Measurements from ENCODE around the gene EQTN.
A peak's percentile ranks its signal among the peaks of the same experiment; 100 is the strongest.
"Not testable (repeated sequence)": the region's sequence is repeated elsewhere in the genome, so short reads cannot be mapped to it uniquely, and the experiment has no call there.

EQTN gene

GRCh38 chr9:27292659-27293405, 4.1 kb downstream of the EQTN start:
- no peak for DNase-seq

DNA sequence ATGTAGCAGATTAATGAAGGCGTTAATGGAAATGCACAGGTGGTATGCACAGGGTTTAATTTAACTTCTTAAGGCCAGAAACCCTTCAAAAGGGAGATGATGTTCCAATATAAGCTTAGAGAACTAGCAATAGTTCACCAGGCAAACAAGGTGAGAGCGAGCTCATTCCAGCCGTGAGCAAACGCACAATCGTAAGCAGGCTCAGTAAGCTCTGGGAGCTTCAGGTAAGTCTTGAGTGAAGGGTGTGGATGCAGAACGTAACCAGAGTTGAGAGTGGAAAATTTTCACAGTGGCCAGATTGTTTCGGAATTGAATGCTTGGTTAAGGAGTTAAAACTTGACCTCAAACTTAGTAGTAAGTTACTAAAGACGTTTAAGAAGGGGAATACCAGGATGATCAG, 5.7 kb downstream of the EQTN start:
- no peak for DNase-seq

- no peak for DNase-seq
Measured at GRCh38 chr9:27282269-27282668, 14.7 kb downstream of the EQTN start.

DNA sequence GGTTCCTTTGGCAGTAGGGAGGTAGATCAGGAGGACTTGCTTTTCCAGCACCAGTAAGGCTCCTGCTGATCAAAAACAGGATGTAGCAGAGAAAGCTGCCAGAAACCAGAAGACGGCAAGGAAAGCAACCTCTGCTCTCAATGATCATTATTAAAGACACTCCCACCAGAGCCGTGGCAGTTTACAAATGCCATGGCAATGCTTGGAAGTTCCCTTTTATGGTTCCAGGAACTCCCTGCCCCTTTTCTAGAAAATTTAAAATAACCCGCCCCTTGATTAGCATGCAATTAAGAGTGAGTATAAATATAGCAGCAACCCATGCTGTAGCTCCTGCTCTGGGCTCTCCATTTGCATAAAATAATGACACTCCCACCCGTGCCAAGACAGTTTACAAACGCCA, 16.1 kb downstream of the EQTN start:
- DNase-seq = no peak

DNA sequence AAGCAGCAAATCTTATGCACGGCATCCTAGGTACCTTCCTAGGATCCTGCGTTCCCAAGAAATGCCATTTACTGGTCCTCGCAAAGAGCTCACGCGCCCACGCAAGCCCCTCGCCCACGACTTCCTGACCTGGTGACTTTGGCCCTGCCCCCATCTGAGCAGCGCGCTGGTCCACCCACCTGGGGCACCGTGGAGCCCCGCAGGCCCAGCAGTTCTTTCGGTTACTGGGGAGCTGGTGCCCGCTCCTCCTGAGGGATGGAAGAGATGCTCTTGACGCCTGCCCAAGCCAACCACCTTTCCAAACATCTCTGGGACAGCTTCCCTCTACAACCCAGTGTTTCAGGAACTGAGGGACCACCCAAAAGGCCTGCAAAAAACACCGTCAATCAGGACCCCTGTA, 16.7 kb downstream of the EQTN start:
- no peak for DNase-seq

GRCh38 chr9:27279611-27280010, 17.3 kb downstream of the EQTN start:
- no peak for DNase-seq

- no peak for DNase-seq
Measured at GRCh38 chr9:27278374-27278773, 18.6 kb downstream of the EQTN start.

- DNase-seq = peak; percentile 19
Measured at GRCh38 chr9:27276193-27277030, 20.5 kb downstream of the EQTN start.

GRCh38 chr9:27273186-27273585, 23.8 kb downstream of the EQTN start:
- DNase-seq = no peak

DNA sequence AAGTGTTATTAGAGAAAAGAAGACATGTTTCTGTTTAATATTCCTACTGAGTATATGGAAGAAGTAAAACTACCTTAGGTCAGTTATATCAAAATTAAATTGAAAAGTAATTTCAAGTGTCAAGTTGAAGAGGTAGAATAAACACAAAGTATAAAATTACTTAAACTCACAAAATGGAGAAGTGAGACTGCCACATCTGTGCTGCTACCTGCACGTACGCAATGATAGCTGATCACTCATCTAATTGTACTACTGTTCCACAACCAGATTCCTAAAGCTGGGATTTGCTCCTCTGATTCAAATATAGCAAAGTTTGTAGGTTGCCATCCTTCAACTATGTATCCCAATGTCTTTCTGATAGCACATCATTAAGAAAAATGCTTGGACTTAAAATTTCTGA, 24.8 kb downstream of the EQTN start:
- DNase-seq = no peak

- DNase-seq = no peak
Measured at GRCh38 chr9:27261517-27262211, 35.3 kb downstream of the EQTN start.

- no peak for DNase-seq
Measured at GRCh38 chr9:27260789-27261516, 36.0 kb downstream of the EQTN start.

GRCh38 chr9:27258662-27259061, 38.3 kb downstream of the EQTN start:
- no peak for DNase-seq

DNA sequence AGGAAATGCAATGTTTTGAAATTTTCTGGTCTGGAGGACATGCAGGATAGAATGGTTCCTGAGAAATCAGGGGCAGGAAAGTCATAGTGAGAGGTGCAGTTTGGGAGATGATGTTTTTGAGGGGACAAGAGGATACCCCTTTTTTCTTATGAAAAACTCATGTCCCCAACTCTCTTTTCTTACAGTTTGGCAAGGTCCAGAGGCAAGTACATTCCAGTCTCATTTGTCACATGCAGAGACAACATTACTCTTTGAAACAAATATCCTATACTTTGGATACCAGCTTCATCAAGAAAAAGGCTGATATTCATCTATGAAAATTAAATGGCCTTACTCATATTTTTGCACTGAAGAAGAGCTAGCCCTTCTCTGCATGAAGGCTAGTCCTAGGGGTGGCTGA, 48.2 kb downstream of the EQTN start:
- DNase-seq = no peak

DNA sequence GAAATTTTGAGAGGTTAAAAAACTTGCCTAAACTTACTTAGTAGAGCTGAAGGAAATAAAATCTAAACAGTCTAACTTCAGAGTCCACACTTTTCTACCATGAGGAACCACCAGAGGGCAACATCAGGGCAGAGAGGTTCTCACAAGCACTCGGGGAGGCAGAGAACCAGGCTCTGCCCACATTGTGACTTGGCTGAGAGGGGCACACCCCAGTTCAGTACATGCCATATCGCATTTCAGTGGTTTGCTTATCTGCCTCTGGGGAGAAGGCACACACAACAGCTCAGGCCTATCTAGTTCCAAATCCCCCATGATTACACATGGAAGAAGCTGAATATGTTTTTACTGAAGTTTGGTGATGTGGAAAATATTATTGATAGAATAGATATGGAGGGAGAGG, 49.2 kb downstream of the EQTN start:
- no peak for DNase-seq

GRCh38 chr9:27239648-27240047, 57.3 kb downstream of the EQTN start:
- not testable (repeated sequence) for DNase-seq

Measured in NCI-H2227 treated with DMSO at 0.1 percent for 48 hours (cell line).